Cardiac fibroblast (primary cell): ENCODE data around the gene PHOX2A.

Experiments used
- DNase-seq, 2 donors: peaks; one replicate each; pipeline versions ENCODE4 v3.0.0 to v3.0.0-alpha.2; 2010; ENCODE audit warnings: low read depth in 2 of 2
- H3K4me3 ChIP-seq, 2 donors: replicated peaks in 1 of 2; 1 replicate in 1 of 2; 2 replicates in 1 of 2; pipeline ENCODE4 v1.5.1; 2011; ENCODE audit warnings: low read depth in 2 of 2, low read length in 2 of 2, mild to moderate bottlenecking in 2 of 2, moderate library complexity in 1 of 2
- TF ChIP-seq, protein P1 (sequence below): IDR thresholded peaks from one replicate; pipeline ENCODE4 v1.5.1; 2011; ENCODE audit warnings: low read depth, mild to moderate bottlenecking, low read length, inconsistent platforms

Gene PHOX2A

DNA sequence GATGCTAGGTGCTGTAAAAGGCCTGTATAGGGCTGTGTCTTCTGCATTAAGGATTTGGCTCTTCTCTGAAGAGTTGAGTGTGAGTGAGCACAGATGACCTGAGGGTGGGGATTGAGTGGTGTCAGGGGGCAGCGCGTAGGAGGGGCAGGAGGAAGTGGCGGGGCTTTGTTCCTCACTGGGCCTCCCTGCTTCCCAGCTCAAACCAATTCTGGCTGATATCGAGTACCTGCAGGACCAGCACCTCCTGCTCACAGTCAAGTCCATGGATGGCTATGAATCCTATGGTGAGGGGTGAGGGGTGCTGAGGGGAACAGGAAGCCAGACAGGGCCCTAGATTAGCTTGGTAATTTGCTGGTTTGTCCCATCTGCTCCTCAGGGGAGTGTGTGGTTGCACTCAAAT, 9.1 kb downstream of the PHOX2A start:
- H3K4me3 ChIP-seq = no peak overlapping the region
- DNase-seq = no peak
- TF ChIP-seq, protein P1, sequence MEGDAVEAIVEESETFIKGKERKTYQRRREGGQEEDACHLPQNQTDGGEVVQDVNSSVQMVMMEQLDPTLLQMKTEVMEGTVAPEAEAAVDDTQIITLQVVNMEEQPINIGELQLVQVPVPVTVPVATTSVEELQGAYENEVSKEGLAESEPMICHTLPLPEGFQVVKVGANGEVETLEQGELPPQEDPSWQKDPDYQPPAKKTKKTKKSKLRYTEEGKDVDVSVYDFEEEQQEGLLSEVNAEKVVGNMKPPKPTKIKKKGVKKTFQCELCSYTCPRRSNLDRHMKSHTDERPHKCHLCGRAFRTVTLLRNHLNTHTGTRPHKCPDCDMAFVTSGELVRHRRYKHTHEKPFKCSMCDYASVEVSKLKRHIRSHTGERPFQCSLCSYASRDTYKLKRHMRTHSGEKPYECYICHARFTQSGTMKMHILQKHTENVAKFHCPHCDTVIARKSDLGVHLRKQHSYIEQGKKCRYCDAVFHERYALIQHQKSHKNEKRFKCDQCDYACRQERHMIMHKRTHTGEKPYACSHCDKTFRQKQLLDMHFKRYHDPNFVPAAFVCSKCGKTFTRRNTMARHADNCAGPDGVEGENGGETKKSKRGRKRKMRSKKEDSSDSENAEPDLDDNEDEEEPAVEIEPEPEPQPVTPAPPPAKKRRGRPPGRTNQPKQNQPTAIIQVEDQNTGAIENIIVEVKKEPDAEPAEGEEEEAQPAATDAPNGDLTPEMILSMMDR = no peak

DNA sequence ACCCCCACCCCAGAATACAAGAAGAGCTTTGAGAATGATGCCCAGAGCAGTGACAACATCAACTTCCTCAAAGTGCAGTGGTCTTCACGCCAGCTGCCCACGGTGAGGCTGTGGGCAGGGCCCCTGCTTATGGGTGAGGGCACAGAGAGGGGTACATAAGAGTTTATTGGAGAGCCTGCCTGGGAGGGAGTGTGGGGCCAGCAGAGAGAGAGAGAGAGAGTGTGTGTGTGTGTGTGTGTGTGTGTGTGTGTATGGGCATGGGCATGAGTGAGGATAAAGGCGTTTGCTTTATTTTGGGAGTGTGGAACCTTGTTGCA, 9.5 kb downstream of the PHOX2A start:
- TF ChIP-seq, protein P1 = no peak
- no peak overlapping the region for H3K4me3 ChIP-seq
- DNase-seq = no peak

DNA sequence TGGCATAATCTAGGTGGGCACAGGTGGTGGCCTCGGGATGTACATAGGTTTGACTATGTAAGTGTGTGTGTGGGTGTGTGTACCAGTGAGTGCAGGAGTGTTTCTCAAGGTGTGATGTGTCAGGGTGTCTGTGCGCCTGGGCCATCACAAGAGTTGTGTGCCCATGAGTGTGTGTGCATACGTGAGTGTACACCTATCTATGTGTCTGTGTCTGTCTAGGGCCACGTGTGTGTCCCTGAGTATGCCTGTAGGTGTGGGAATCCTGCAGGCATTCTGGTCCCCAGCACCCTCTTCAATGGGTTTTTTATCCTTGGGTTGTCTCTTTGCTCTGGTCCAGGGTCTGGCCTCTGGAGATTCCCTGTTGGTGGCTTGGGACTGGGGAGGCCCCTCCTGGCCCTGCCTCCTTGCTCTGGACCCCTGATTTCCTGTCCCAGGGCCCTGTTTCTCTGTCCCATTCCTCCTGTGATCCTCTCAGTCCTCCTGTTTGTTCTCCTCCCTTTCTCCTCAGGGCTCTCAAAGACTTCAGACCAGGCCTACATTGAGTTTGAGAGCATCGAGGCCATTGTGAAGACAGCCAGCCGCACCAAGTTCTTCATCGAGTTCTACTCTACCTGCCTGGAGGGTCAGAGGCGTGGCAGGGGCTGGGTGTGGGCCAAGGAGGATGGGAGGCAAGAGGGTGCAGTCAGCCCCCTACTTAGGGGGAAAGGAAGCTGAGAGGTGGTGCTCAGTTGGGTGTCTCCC, 10.0 kb downstream of the PHOX2A start:
- no peak for DNase-seq
- H3K4me3 ChIP-seq = no peak overlapping the region
- TF ChIP-seq, protein P1 = no peak

DNA sequence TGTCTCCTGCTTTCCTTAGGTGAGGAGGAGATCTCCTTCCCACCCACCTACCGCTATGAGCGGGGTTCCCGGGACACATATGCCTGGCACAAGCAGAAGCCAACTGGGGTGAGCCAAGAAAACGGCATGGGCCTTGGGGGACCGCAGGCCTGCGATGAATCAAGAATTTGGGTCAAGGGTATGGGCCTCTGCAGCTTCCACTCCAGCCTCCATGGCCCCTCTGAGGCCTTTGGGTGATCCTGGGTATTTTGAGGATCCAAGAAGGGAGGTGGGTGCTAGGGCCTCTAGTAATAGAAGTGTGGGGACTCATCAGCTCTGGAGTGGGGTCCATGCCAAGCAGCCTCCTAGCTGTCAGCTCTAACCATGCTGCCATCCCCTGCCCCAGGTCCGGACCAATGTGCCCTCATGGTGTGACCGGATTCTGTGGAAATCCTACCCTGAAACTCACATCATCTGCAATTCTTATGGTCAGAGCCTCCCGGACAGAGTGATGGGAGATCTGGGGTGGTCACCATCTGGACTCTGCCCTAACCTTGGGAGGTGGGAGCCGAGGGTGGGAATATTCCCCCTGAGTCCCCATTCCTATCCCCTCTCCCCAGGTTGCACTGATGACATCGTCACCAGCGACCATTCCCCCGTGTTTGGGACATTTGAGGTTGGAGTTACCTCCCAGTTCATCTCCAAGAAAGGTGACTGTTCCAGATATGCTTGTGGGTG, 10.8 kb downstream of the PHOX2A start:
- TF ChIP-seq, protein P1 = no peak
- no peak for DNase-seq
- H3K4me3 ChIP-seq = no peak overlapping the region

DNA sequence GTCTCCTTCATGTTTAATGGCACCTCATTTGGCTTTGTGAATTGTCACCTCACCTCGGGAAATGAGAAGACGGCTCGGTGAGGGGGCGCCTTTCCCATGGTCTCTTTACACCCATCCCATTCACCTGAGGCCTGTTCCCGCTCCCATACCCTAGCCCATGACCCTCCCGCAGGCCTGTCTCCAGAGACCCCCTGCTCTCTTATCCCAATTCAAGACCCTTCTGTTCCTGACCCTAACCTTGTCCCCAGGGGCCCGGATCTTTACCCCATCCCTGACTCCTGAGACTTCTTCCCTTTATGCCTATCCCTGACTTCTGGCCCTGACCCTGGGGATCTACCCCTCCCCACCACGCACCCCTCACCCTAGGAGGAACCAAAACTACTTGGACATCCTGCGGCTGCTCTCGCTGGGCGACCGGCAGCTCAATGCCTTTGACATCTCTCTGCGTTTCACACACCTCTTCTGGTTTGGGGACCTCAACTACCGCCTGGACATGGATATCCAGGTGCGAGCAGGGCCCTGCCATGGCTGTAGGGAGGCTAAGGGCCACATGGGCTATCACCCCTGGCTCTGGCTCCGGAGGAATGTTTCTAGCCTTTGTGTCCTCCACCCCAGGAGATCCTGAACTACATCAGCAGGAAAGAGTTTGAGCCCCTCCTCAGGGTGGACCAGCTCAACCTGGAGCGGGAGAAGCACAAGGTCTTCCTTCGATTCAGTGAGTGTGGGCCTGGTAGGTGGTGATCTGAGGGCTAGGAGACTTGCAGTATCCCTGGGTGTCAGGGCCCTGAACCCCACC, 11.5 kb downstream of the PHOX2A start:
- TF ChIP-seq, protein P1 = no peak
- DNase-seq = no peak
- no peak overlapping the region for H3K4me3 ChIP-seq

DNA sequence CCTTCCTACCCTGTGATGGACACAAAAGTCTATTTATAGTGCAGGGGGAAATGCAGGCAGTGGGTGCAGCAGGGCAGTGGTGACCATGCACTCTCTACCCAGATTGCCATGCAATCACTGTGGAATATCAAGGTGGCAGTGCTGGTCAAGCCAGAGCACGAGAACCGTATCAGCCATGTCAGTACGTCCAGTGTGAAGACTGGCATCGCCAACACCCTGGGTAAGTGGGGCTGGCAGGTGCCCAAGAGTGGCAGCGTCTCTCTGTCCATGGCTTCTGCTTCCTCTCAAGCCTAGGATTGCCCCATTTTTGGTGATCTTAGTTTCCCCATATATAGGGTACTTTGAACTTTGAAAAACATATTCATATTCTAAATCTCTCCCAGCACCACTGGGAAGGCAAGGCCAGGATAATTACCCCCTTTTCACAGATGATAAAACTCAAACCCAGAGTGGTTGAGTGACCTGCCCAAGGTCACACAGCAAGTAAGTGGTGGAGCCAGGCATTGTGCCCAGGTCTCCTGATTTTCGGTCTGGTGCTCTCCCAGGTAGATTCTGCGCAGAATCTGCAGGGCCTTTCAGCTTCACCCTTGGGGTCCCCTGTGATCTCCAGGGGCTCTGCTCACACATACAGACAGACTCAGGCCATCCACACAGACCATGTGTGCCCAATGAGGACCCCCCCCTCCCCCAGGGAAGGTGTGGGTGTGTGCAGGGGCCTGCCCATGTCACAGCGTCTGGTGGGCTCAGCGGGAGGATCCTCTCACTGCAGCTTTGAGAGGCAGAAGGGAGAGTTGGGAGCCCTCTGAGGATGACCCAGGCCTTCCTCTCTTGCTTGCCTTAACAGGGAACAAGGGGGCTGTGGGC, 12.3 kb downstream of the PHOX2A start:
- no peak overlapping the region for H3K4me3 ChIP-seq
- TF ChIP-seq, protein P1 = no peak
- DNase-seq = no peak
